Right ventricle myocardium superior (tissue), 1 donor: ENCODE data around the gene MAP3K5. TPM values are rescaled to one million over a fixed set of nuclear protein-coding genes. Genes with fewer than 3 reads are reported as not detected.

ENCODE experiments used
- ATAC-seq: fragments of 200-7000 bp; cut with Tn5 transposase; one replicate; pipeline ENCODE4 v1.9.1; 2020; ENCODE audit warnings: mild to moderate bottlenecking; ENCODE audit not compliant: poor library complexity
- DNase-seq: peaks from one replicate; pipeline ENCODE4 v3.0.0-alpha.2; 2020
- intact Hi-C: fragments of 100-400 bp; cut with DNase I; formaldehyde crosslinking; loops from one replicate; pipeline ENCODE4 v1.11.2; 2022
- total RNA-seq: library from RNA; stranded (reverse); fragmentation: NEBNext Ultra II Directional; extraction: Animal tissue kit (Norgen Biotek cat#: 25700); gene quantifications from one replicate; pipeline ENCODE4 v1.2.1, GENCODE V29; 2021
- donor health status: DM: no; HTN: yes; CAD: no; lungs with severe emphysema.

MAP3K5 gene
- total RNA-seq, 1 donor from 2014 or later, result 39.9 TPM

- intact Hi-C loops, result no loop called here
- ATAC-seq, result peak; percentile 8
- no peak for DNase-seq
Observed at GRCh38 chr6:136779682-136780081, 12.6 kb downstream of the MAP3K5 start.

- DNase-seq (no peak), ATAC-seq (peak; percentile 48)
- intact Hi-C loops, result no loop called here
Observed at GRCh38 chr6:136777651-136778050, 14.6 kb downstream of the MAP3K5 start.

GRCh38 chr6:136775548-136775947 is 16.7 kb downstream of the MAP3K5 start:
- DNase-seq, result no peak

GRCh38 chr6:136775081-136775480 is 17.2 kb downstream of the MAP3K5 start:
- ATAC-seq (no peak), DNase-seq (no peak)
- intact Hi-C loops, result no loop called here

More at GRCh38 chr6:136775548-136775947, 16.7 kb downstream of the MAP3K5 start:
- intact Hi-C loops, result no loop called here
- ATAC-seq, result no peak

- intact Hi-C loops, result no loop called here
- no peak for DNase-seq
- ATAC-seq, result no peak
Observed at GRCh38 chr6:136774228-136775041, 17.8 kb downstream of the MAP3K5 start.

GRCh38 chr6:136773473-136773796 is 18.8 kb downstream of the MAP3K5 start:
- ATAC-seq, result no peak
- intact Hi-C loops, result no loop called here
- DNase-seq, result no peak

GRCh38 chr6:136772685-136773472 is 19.4 kb downstream of the MAP3K5 start:
- ATAC-seq (peak; percentile 73), DNase-seq (no peak)
- intact Hi-C loops, result no loop called here

- intact Hi-C loops, result no loop called here
- DNase-seq (no peak), ATAC-seq (no peak)
Observed at GRCh38 chr6:136771306-136771705, 21.0 kb downstream of the MAP3K5 start.

GRCh38 chr6:136769759-136770158 is 22.5 kb downstream of the MAP3K5 start:
- ATAC-seq (no peak), DNase-seq (no peak)
- intact Hi-C loops, result no loop called here

GRCh38 chr6:136769124-136769523 is 23.2 kb downstream of the MAP3K5 start:
- intact Hi-C loops, result no loop called here
- DNase-seq (no peak), ATAC-seq (no peak)

GRCh38 chr6:136767570-136768309 is 24.5 kb downstream of the MAP3K5 start:
- ATAC-seq (no peak), DNase-seq (no peak)
- intact Hi-C loops, result no loop called here

- intact Hi-C loops, result no loop called here
- ATAC-seq (no peak), DNase-seq (no peak)
Observed at GRCh38 chr6:136767103-136767502, 25.2 kb downstream of the MAP3K5 start.

- DNase-seq (no peak), ATAC-seq (peak; percentile 41)
- intact Hi-C loops, result no loop called here
Observed at GRCh38 chr6:136766274-136766673, 26.0 kb downstream of the MAP3K5 start.

- ATAC-seq, result no peak
- DNase-seq, result no peak
- intact Hi-C loops, result no loop called here
Observed at GRCh38 chr6:136764517-136764993, 27.7 kb downstream of the MAP3K5 start.

GRCh38 chr6:136763716-136764516 is 28.4 kb downstream of the MAP3K5 start:
- no peak for ATAC-seq
- intact Hi-C loops, result no loop called here

GRCh38 chr6:136763255-136763654 is 29.0 kb downstream of the MAP3K5 start:
- intact Hi-C loops, result no loop called here
- DNase-seq (no peak), ATAC-seq (no peak)

More at GRCh38 chr6:136763716-136764516, 28.4 kb downstream of the MAP3K5 start:
- DNase-seq, result no peak

GRCh38 chr6:136762022-136762975 is 30.0 kb downstream of the MAP3K5 start:
- DNase-seq, result no peak
- intact Hi-C loops, result no loop called here
- peak; percentile 80 for ATAC-seq
